ENCODE measurements around the gene CDIPT. TPM values are rescaled to one million over a fixed set of nuclear protein-coding genes. Genes with fewer than 3 reads are reported as not detected.

CDIPT gene
- total and polyA plus RNA-seq, 10 of the 15 experiments (the other 5 are each of a cell fraction or from before 2014, with no cell fraction given): 0.87 to 36.4 (median 27.1) TPM

DNA sequence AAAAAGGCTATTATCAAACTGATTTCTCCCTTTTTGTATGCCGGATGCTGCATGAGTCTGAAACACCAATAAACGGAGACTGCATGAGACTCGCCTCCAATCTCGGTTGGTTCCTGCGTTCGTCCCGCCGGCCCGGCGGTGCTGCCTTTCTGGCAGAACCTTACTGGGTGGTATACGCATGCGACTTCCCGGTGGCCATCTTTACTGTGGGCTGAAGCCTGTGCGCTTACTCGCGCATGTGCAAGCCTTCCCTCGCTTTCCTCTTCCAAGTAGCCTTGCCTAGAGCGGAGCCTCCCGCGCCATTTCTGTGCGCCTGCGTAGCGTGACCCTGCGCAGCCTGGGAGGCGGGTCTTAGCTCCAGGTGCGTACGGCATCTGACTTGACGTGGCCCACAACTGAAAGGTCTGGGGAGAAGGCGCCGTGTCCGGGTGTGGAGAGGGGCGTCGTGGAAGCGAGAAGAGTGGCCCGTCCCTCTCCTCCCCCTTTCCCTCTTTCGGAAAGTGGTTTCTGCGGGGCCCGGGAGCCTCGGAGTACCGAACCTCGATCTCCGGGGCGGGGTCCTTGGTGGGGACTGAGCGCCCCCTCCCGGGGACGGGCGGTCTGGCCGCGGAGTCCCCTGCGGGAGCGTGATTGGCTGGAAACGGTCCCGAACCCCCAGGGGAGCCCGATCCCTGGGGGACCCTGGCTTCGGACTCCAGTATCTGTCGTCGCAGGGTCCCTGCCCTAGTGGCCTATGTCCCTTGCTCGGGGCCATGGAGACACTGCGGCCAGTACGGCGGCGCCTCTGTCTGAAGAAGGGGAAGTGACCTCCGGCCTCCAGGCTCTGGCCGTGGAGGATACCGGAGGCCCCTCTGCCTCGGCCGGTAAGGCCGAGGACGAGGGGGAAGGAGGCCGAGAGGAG lies 47.0 kb downstream of the CDIPT start, which contains the start of gene PAGR1 (continued):
- TF ChIP-seq RBBP5 (conservative IDR thresholded peaks at IDR 0.05): no peak
- TF ChIP-seq NFYB (IDR thresholded peaks at IDR 0.05; ENCODE audit: insufficient read depth, low read depth, low read length): peak; percentile 71; the same call in 1 of the 2 replicates
- peak; percentile 14 to 45; a peak in 2 of 4 replicates for TF ChIP-seq BHLHE40 (IDR thresholded peaks at IDR 0.05; ENCODE audit: borderline replicate concordance in 1 of 2, low read depth in 2 of 2, low read length in 1 of 2)
- TF ChIP-seq MYC (IDR thresholded peaks at IDR 0.05; ENCODE audit: insufficient read depth, insufficient read length, insufficient replicate concordance, low read length, severe bottlenecking): no peak
- TF ChIP-seq ATF2 (IDR thresholded peaks at IDR 0.05; ENCODE audit: low read length): no peak
- TF ChIP-seq, protein P1, sequence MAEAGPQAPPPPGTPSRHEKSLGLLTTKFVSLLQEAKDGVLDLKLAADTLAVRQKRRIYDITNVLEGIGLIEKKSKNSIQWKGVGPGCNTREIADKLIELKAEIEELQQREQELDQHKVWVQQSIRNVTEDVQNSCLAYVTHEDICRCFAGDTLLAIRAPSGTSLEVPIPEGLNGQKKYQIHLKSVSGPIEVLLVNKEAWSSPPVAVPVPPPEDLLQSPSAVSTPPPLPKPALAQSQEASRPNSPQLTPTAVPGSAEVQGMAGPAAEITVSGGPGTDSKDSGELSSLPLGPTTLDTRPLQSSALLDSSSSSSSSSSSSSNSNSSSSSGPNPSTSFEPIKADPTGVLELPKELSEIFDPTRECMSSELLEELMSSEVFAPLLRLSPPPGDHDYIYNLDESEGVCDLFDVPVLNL (IDR thresholded peaks at IDR 0.05; ENCODE audit: low read depth, low read length): no peak; the same call in 1 of the 2 replicates
- TF ChIP-seq, protein P2, sequence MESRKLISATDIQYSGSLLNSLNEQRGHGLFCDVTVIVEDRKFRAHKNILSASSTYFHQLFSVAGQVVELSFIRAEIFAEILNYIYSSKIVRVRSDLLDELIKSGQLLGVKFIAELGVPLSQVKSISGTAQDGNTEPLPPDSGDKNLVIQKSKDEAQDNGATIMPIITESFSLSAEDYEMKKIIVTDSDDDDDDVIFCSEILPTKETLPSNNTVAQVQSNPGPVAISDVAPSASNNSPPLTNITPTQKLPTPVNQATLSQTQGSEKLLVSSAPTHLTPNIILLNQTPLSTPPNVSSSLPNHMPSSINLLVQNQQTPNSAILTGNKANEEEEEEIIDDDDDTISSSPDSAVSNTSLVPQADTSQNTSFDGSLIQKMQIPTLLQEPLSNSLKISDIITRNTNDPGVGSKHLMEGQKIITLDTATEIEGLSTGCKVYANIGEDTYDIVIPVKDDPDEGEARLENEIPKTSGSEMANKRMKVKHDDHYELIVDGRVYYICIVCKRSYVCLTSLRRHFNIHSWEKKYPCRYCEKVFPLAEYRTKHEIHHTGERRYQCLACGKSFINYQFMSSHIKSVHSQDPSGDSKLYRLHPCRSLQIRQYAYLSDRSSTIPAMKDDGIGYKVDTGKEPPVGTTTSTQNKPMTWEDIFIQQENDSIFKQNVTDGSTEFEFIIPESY (IDR thresholded peaks at IDR 0.05): 0 out of 2 replicates have a peak, but pooled peaks have one; percentile 18
- no peak for TF ChIP-seq JUNB (IDR thresholded peaks at IDR 0.05)
- 0 out of 2 replicates have a peak, but pooled peaks have one; percentile 52 for TF ChIP-seq TCF3 (IDR thresholded peaks at IDR 0.05; ENCODE audit: borderline replicate concordance, insufficient read depth, low read depth, low read length)
- peak in 1 of 2 experiments; percentile 63; a peak in 2 of 4 replicates for TF ChIP-seq IKZF2 (IDR thresholded peaks at IDR 0.05)
- peak; percentile 90 for TF ChIP-seq TAF1 (IDR thresholded peaks at IDR 0.05; ENCODE audit: borderline replicate concordance, low read depth, low read length)
- TF ChIP-seq HDAC6 (IDR thresholded peaks at IDR 0.05; ENCODE audit: unreplicated experiment): no peak
- TF ChIP-seq POLR2AphosphoS5 (IDR thresholded peaks at IDR 0.05; ENCODE audit: low read length): peak; percentile 83
- peak; percentile 62 for TF ChIP-seq E2F8 (IDR thresholded peaks at IDR 0.05; ENCODE audit: low read depth, partially characterized antibody)
